Type B pancreatic cell (in vitro differentiated cells): ENCODE data around the gene ZNF296. TPM values are rescaled to one million over a fixed set of nuclear protein-coding genes. Genes with fewer than 3 reads are reported as not detected.

ENCODE experiments used
- DNase-seq: peaks from one replicate; pipeline ENCODE4 v3.0.0; 2021; ENCODE audit warnings: mixed read lengths; ENCODE audit not compliant: unreplicated experiment; ENCODE audit errors: extremely low spot score
- H3K27ac Mint-ChIP-seq: 2 replicates; pipeline ENCODE4 v1.8.0; 2021; ENCODE audit warnings: mild to moderate bottlenecking, mixed read lengths
- H3K27me3 Mint-ChIP-seq: 2 replicates; pipeline ENCODE4 v1.8.0; 2021; ENCODE audit warnings: mixed read lengths
- H3K36me3 Mint-ChIP-seq: 2 replicates; pipeline ENCODE4 v1.8.0; 2021; ENCODE audit warnings: mixed read lengths
- H3K4me1 Mint-ChIP-seq: one replicate; pipeline ENCODE4 v1.8.0; 2021; ENCODE audit warnings: mixed read lengths; ENCODE audit not compliant: unreplicated experiment
- H3K4me3 Mint-ChIP-seq: 2 replicates; pipeline ENCODE4 v1.8.0; 2021; ENCODE audit warnings: mild to moderate bottlenecking, mixed read lengths
- H3K9me3 Mint-ChIP-seq: 2 replicates; pipeline ENCODE4 v1.8.0; 2021; ENCODE audit warnings: mixed read lengths
- long read RNA-seq: library from polyadenylated mRNA; unstranded; transcript quantifications from one replicate; pipeline ENCODE4 v2.0.0, GENCODE V29; 2020
- total RNA-seq: library from RNA; stranded (reverse); gene quantifications from 2 replicates; pipeline ENCODE4 v1.2.1, GENCODE V29; 2021; ENCODE audit warnings: low replicate concordance
- TF ChIP-seq, protein P1 (sequence below): fragments of 200-600 bp; sonication (generic); conservative IDR thresholded peaks from 2 replicates; pipeline ENCODE4 v1.5.0; 2021; ENCODE audit warnings: antibody characterized with exemption, mild to moderate bottlenecking

ZNF296 gene
- 2.2 and 3.7 TPM in 2 replicates for total RNA-seq
- long read RNA-seq, partial matches to known transcripts = 0 of 1 reads
- long read RNA-seq, other reads (novel, unspliced or antisense) = 1 of 1 reads

DNA sequence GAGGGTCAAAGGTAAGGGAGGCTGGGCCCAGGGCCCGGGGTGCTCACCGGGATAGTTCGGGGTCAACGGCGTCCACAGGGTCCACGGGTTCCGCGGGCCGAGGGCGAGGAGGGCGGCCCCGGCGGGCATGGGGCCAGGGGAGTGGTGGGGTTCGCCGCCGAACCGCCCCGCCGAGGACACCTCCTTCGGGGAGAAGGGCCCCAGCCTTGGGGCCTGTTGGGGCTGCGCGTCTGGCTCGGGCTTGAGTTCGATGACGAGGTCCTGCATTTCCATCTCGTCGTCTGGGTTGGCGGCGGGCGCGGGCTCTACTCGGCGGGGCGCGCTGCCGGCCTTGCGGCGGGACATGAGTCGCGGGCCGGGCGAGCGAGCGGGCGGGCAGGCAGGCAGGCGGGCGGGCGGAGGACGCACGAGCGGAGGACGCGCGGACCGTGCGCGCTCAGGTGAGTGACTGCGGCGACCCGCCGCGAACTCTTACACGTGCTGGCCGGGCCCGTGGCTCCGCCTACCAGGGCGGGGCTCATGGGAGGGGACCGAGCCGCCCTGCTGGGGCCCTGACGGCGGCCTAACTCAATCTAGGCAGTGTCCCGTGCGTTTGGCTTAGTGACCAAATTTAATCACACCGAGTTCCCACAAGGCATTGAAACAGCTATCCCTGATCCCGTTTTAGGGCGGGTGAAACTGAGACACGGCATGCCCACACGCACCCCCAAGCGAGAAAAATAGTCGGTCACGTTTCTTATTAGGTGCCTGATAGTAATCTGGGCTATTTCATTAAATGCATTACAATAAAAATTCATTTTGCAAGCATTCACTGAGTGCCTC, at the start of gene ZNF296:
ZNF296 (minus strand) TSS at position 450 of the 822 bp plus-strand sequence; CDS start at position 345, 105 bp downstream.
- no peaks in the 10 kb centered on the region for H3K9me3 Mint-ChIP-seq
- H3K4me1 Mint-ChIP-seq = peaks cover 10% of the 10 kb centered on the region
- H3K36me3 Mint-ChIP-seq = no peaks in the 10 kb centered on the region
- TF ChIP-seq, protein P1, sequence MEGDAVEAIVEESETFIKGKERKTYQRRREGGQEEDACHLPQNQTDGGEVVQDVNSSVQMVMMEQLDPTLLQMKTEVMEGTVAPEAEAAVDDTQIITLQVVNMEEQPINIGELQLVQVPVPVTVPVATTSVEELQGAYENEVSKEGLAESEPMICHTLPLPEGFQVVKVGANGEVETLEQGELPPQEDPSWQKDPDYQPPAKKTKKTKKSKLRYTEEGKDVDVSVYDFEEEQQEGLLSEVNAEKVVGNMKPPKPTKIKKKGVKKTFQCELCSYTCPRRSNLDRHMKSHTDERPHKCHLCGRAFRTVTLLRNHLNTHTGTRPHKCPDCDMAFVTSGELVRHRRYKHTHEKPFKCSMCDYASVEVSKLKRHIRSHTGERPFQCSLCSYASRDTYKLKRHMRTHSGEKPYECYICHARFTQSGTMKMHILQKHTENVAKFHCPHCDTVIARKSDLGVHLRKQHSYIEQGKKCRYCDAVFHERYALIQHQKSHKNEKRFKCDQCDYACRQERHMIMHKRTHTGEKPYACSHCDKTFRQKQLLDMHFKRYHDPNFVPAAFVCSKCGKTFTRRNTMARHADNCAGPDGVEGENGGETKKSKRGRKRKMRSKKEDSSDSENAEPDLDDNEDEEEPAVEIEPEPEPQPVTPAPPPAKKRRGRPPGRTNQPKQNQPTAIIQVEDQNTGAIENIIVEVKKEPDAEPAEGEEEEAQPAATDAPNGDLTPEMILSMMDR = no peak
- H3K27me3 Mint-ChIP-seq = peaks cover 4% of the 10 kb centered on the region
- peak within 1 kb of the TSS; percentile 58 for H3K27ac Mint-ChIP-seq
- peak within 1 kb of the TSS; percentile 84 for H3K4me3 Mint-ChIP-seq
- no peak for DNase-seq

DNA sequence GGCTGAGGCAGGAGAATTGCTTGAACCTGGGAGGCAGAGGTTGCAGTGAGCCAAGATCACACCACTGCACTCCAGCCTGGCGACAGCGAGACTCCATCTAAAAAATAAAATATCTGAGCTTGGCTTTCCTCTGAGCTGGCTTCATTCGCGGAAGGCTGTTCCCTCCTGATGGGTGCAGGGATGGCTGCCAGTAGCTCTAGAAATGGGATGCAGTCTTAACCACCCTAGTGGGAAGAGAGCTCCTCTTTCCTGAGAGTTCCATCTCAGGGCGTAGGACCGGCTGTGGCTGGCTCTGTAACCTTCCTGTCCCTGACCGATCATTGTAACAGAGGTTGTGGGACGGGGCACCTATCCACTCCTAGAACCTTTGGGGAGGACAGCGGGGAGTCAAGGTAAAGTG, 49.1 kb upstream of the ZNF296 start:
- peak overlapping the region; percentile 89 for H3K27ac Mint-ChIP-seq
- no peaks in the 10 kb centered on the region for H3K27me3 Mint-ChIP-seq
- no peaks in the 10 kb centered on the region for H3K36me3 Mint-ChIP-seq
- TF ChIP-seq, protein P1 = no peak
- DNase-seq = no peak
- no peak overlapping the region for H3K4me3 Mint-ChIP-seq
- peaks cover 39% of the 10 kb centered on the region for H3K4me1 Mint-ChIP-seq
- no peaks in the 10 kb centered on the region for H3K9me3 Mint-ChIP-seq

DNA sequence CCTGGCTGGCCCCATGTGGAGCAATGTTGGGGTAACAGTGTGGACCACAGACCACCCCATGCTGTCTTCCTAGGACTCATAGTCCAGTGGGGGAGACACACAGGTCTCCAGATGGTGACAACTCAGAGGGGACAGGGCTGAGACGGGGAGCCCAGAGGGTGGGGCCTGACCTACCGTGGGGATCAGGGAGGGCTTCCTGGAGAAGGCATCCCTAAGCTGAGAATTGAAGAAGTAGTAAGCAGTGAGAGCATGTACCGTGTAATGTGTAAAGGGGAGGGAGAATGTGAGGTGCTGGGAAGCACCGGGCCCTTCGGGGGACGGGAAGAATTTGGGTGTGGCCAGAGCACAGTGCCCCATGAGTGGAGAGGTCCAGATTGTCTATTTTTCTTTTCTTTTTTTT, 47.7 kb upstream of the ZNF296 start:
- DNase-seq = no peak
- H3K27me3 Mint-ChIP-seq = no peaks in the 10 kb centered on the region
- peaks cover 42% of the 10 kb centered on the region for H3K4me1 Mint-ChIP-seq
- H3K36me3 Mint-ChIP-seq = no peaks in the 10 kb centered on the region
- peak overlapping the region; percentile 89 for H3K27ac Mint-ChIP-seq
- peak overlapping the region; percentile 47 for H3K4me3 Mint-ChIP-seq
- TF ChIP-seq, protein P1 = no peak
- H3K9me3 Mint-ChIP-seq = no peaks in the 10 kb centered on the region

DNA sequence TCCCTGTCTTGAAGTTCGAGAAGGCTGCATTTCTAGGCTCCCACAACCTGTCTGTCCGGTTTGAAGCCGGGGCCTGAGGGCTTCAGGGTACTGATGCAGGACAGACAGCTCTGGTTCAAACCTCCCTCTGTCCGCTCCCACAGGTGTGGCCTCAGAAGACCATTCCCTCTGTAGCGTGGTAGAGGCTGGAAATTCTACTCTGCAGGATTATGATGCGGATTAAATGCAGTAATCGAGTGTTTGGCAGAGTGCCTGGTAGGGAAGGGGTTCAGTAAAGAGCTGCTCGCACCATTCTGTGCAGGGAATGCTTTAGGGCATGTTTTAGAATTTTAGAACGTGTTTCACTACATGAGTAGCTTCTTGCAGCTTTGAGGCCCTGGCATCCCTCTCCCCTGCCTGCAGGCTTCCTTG, 47.2 kb upstream of the ZNF296 start:
- TF ChIP-seq, protein P1 = no peak
- DNase-seq = no peak
- peak overlapping the region; percentile 47 for H3K4me3 Mint-ChIP-seq
- H3K4me1 Mint-ChIP-seq = peaks cover 42% of the 10 kb centered on the region
- H3K36me3 Mint-ChIP-seq = no peaks in the 10 kb centered on the region
- H3K9me3 Mint-ChIP-seq = no peaks in the 10 kb centered on the region
- no peaks in the 10 kb centered on the region for H3K27me3 Mint-ChIP-seq
- H3K27ac Mint-ChIP-seq = peak overlapping the region; percentile 89

DNA sequence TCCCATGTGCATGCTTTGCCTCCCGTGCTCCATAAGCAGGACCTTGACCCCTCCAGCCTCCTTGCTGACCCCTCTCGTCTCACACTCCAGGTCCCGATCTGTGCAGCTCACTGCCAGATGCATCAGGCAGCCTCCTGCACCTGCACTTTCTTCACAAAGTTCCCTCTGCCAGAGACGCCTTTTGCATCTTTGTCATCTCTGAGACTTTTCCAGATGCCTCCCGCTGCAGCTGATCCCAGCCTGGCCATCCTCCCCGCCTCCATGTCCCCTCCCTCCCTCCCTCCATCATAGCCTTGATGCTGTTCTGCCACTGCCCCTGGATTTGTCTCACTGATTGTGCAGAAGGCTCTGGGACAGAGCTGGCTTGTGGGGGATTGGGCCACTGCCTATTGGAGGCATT, 46.6 kb upstream of the ZNF296 start:
- Mint-ChIP-seq H3K27ac (peak overlapping the region; percentile 89), H3K4me1 (peaks cover 42% of the 10 kb centered on the region), H3K4me3 (no peak overlapping the region), H3K27me3 (no peaks in the 10 kb centered on the region), H3K9me3 (no peaks in the 10 kb centered on the region), H3K36me3 (no peaks in the 10 kb centered on the region)
- DNase-seq = no peak
- TF ChIP-seq, protein P1 = no peak
